ENCODE measurements around the gene NISCH.

GRCh38 chr3:52525680-52526561 is 70.5 kb downstream of the NISCH start:
- TF ChIP-seq, protein P1, sequence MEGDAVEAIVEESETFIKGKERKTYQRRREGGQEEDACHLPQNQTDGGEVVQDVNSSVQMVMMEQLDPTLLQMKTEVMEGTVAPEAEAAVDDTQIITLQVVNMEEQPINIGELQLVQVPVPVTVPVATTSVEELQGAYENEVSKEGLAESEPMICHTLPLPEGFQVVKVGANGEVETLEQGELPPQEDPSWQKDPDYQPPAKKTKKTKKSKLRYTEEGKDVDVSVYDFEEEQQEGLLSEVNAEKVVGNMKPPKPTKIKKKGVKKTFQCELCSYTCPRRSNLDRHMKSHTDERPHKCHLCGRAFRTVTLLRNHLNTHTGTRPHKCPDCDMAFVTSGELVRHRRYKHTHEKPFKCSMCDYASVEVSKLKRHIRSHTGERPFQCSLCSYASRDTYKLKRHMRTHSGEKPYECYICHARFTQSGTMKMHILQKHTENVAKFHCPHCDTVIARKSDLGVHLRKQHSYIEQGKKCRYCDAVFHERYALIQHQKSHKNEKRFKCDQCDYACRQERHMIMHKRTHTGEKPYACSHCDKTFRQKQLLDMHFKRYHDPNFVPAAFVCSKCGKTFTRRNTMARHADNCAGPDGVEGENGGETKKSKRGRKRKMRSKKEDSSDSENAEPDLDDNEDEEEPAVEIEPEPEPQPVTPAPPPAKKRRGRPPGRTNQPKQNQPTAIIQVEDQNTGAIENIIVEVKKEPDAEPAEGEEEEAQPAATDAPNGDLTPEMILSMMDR (IDR thresholded peaks at IDR 0.05) = no peak
- TF ChIP-seq POLR2A (IDR thresholded peaks at IDR 0.05) = no peak

Measured in right lobe of liver (tissue), 4 donors.